K562 (cell line): Measurements from ENCODE around the gene CCNK. TPM values are rescaled to one million over a fixed set of nuclear protein-coding genes. Genes with fewer than 3 reads are reported as not detected.

ENCODE experiments used
- ATAC-seq: fragments of 200-7000 bp; cut with Tn5 transposase; 3 replicates; pipeline ENCODE4 v1.9.1; 2020; ENCODE audit warnings: moderate library complexity
- BruUV-seq: library from RNA; stranded (reverse); fragments of 400-500 nt; replicated peaks from 2 replicates; lab custom pipeline; 2021; lab: Mats Ljungman, UMichigan
- CTCF ChIA-PET: fragments of 300-600 bp; formaldehyde crosslinking; extraction: SDS; loops from one replicate; lab custom pipeline; 2021; ENCODE audit warnings: low intra/inter-chr PET ratio; lab: Yijun Ruan, JAX
- POLR2A ChIA-PET: fragments of 300-600, 350-650 bp; sonication (Branson Sonifier 250); formaldehyde crosslinking; extraction: SDS; loops from one replicate; lab custom pipeline; 2021; ENCODE audit warnings: antibody characterized with exemption, inconsistent platforms; lab: Yijun Ruan, JAX
- DNase-seq, 4 experiments: peaks; one replicate each; pipeline versions ENCODE4 v3.0.0 to v3.0.0-alpha.2; 2011 to 2018; ENCODE audit warnings: low spot score in 3 of 4, mixed read lengths in 3 of 4; ENCODE audit errors: extremely low read depth in 1 of 4
- FAIRE-seq: peaks from 2 replicates; lab custom pipeline; 2011; peaks lifted over from hg19 to GRCh38; lab: Jason Lieb, UNC
- H2AFZ ChIP-seq: 2 replicates; pipeline ENCODE4 v1.6.0; 2011; ENCODE audit warnings: low read depth, low read length, control low read depth, inconsistent platforms
- H3K27ac ChIP-seq: fragments of 200-600 bp; 3 replicates; pipeline ENCODE4 v1.8.0; 2011; ENCODE audit warnings: low read depth, mild to moderate bottlenecking, control low read depth, inconsistent platforms, low read length, moderate library complexity, mixed read lengths; ENCODE audit errors: extremely low read depth
- H3K27me3 ChIP-seq, 2 experiments: fragments of 300-600 bp in 1 of 2; 2 replicates in 1 of 2; 3 replicates in 1 of 2; pipeline versions ENCODE4 v1.6.0 to v1.8.0; 2011; ENCODE audit warnings: inconsistent platforms in 2 of 2, low read length in 2 of 2, mild to moderate bottlenecking in 1 of 2, mixed read lengths in 1 of 2, moderate library complexity in 1 of 2; ENCODE audit not compliant: control insufficient read depth in 2 of 2, insufficient read depth in 2 of 2
- H3K36me3 ChIP-seq: fragments of 300-600 bp; 3 replicates; pipeline ENCODE4 v1.8.0; 2011; ENCODE audit warnings: mild to moderate bottlenecking, low read length, inconsistent platforms; ENCODE audit not compliant: control insufficient read depth, insufficient read depth
- H3K4me1 ChIP-seq, 2 experiments: fragments of 200-600 bp in 1 of 2; replicated peaks in 1 of 2; 2 replicates in 1 of 2; 3 replicates in 1 of 2; pipeline versions ENCODE4 v1.5.1 to v1.8.0; 2011; ENCODE audit warnings: inconsistent platforms in 2 of 2, low read length in 2 of 2, mild to moderate bottlenecking in 1 of 2, mixed read lengths in 1 of 2, moderate library complexity in 1 of 2; ENCODE audit not compliant: control insufficient read depth in 2 of 2, insufficient read depth in 2 of 2
- H3K4me2 ChIP-seq: 2 replicates; pipeline ENCODE4 v1.6.1; 2011; ENCODE audit warnings: low read length, control low read depth, inconsistent platforms, mixed read lengths; ENCODE audit not compliant: insufficient read depth
- H3K4me3 ChIP-seq: fragments of 200-600 bp; sonication (generic), shearing (Covaris generic); 2 replicates; pipeline ENCODE4 v1.5.1; 2016; ENCODE audit warnings: control low read depth, inconsistent platforms
- H3K79me2 ChIP-seq: fragments of 200-600 bp; 3 replicates; pipeline ENCODE4 v1.8.0; 2011; ENCODE audit warnings: low read length, inconsistent platforms; ENCODE audit not compliant: control insufficient read depth, insufficient read depth
- H3K9ac ChIP-seq, 2 experiments: 2 replicates each; pipeline versions ENCODE4 v1.6.0 to v1.6.1; 2011; ENCODE audit warnings: low read depth in 2 of 2, low read length in 2 of 2, control low read depth in 1 of 2, inconsistent platforms in 1 of 2, mild to moderate bottlenecking in 1 of 2, mixed read lengths in 1 of 2; ENCODE audit not compliant: insufficient read depth in 1 of 2
- H3K9me1 ChIP-seq: one replicate; pipeline ENCODE4 v1.6.0; 2011; ENCODE audit warnings: inconsistent platforms, mild to moderate bottlenecking, low read length, moderate library complexity; ENCODE audit not compliant: control insufficient read depth, insufficient read depth
- H3K9me3 ChIP-seq: replicated peaks from 2 replicates; pipeline ENCODE4 v1.5.1; 2011; ENCODE audit warnings: low read depth, low read length, inconsistent platforms; ENCODE audit not compliant: control insufficient read depth, insufficient read depth
- H4K20me1 ChIP-seq: replicated peaks from 2 replicates; pipeline ENCODE4 v1.6.1; 2011; ENCODE audit warnings: low read length, inconsistent platforms, mixed read lengths; ENCODE audit not compliant: control insufficient read depth, insufficient read depth
- KDM2B ChIP-seq: fragments of 250-450 bp; sonication (Bioruptor Pico); IDR thresholded peaks from 2 replicates; pipeline ENCODE4 v1.8.0; 2021; ENCODE audit warnings: mild to moderate bottlenecking, moderate library complexity
- MTA3 ChIP-seq: fragments of 450-650 bp; formaldehyde crosslinking; IDR thresholded peaks from 2 replicates; pipeline ENCODE4 v1.6.1; 2017; ENCODE audit warnings: mild to moderate bottlenecking, borderline replicate concordance
- POLR2H ChIP-seq: IDR thresholded peaks from 2 replicates; pipeline ENCODE4 v1.6.1; 2016; ENCODE audit warnings: missing genetic modification characterization, low read depth, mild to moderate bottlenecking, control low read depth, missing compliant biosample characterization, moderate library complexity
- SRF ChIP-seq, 2 experiments: fragments of 250-450, 450-650 bp in 1 of 2; sonication (Bioruptor Pico) in 1 of 2; sonication (generic) in 1 of 2; formaldehyde crosslinking; IDR thresholded peaks; 2 replicates each; pipeline versions ENCODE4 v1.5.0 to v1.5.1; 2020 to 2022; ENCODE audit warnings: mild to moderate bottlenecking in 1 of 2, missing genetic modification reagents in 1 of 2
- SRSF9 ChIP-seq: fragments of 200-400 bp; formaldehyde crosslinking; IDR thresholded peaks from 2 replicates; pipeline ENCODE4 v1.6.1; 2017; ENCODE audit warnings: low read depth, low read length, borderline replicate concordance
- TBL1XR1 ChIP-seq, 2 experiments: IDR thresholded peaks; 2 replicates each; pipeline ENCODE4 v1.6.1; 2012; ENCODE audit warnings: improper control_type of control experiment in 2 of 2, low read length in 2 of 2, mild to moderate bottlenecking in 1 of 2
- XRCC4 ChIP-seq: IDR thresholded peaks from one replicate; pipeline ENCODE4 v1.6.1; 2011; ENCODE audit not compliant: insufficient read depth, insufficient read length; ENCODE audit errors: extremely low read depth
- ZNF133 ChIP-seq: fragments of 250-450 bp; sonication (Bioruptor Pico); IDR thresholded peaks from 2 replicates; pipeline ENCODE4 v1.4.0; 2020; ENCODE audit warnings: mild to moderate bottlenecking
- ZNF24 ChIP-seq: fragments of 450-650 bp; IDR thresholded peaks from 2 replicates; pipeline ENCODE4 v1.6.1; 2016
- ZNF347 ChIP-seq: fragments of 450-650 bp; formaldehyde crosslinking; IDR thresholded peaks from 2 replicates; pipeline ENCODE4 v1.4.0; 2020; ENCODE audit warnings: low read depth, mild to moderate bottlenecking, moderate library complexity
- WGBS: fragments of 100-300 bp; shearing (Covaris generic); methylation state at CpG from one replicate; pipeline ENCODE4 v1.1.6; 2016; ENCODE audit warnings: low coverage, mixed read lengths; ENCODE audit not compliant: insufficient coverage; ENCODE audit errors: missing lambda C conversion rate; 5-methylcytosine and 5-hydroxymethylcytosine counted together
- in situ Hi-C: fragments of 300-500 bp; cut with MboI; formaldehyde crosslinking; loops from 4 replicates; pipeline ENCODE4 v1.15.0; 2018; ENCODE audit warnings: inconsistent platforms, mixed read lengths
- intact Hi-C: fragments of 100-400 bp; cut with micrococcal nuclease; formaldehyde crosslinking; loops from 2 replicates; pipeline ENCODE4 v1.14.2; 2022
- polyA plus RNA-seq, 8 experiments: library from polyadenylated mRNA; depleted of rRNA in 4 of 8; stranded (reverse) in 5 of 8; unstranded in 3 of 8; fragments of >200 nt; fragmentation: Nextera tagmentation in 2 of 8; fragmentation: Illumina TruSeq in 1 of 8; extraction: Ambion mirVana in 2 of 8; extraction: Trizol in 1 of 8; gene quantifications; 2 replicates each; pipeline versions ENCODE4 v1.2.1 to v1.2.3, GENCODE V29; 2011 to 2014; ENCODE audit warnings: inconsistent platforms in 1 of 8, missing spikeins in 1 of 8
- total RNA-seq, 7 experiments: library from RNA; depleted of rRNA in 6 of 7; stranded (reverse); fragments of >200 nt in 6 of 7; fragmentation: Illumina TruSeq in 2 of 7; extraction: Trizol in 2 of 7; gene quantifications; 2 replicates each; pipeline versions ENCODE4 v1.2.1 to v1.2.3, GENCODE V29; 2011 to 2021; ENCODE audit warnings: low replicate concordance in 1 of 7
- TF ChIP-seq, protein P1 (sequence below): fragments of 250-450 bp; sonication (Bioruptor Pico); IDR thresholded peaks from 2 replicates; pipeline ENCODE4 v1.4.0; 2020
- TF ChIP-seq, protein P2 (sequence below): sonication (generic); formaldehyde crosslinking; IDR thresholded peaks from 2 replicates; pipeline ENCODE4 v1.8.0; 2022; ENCODE audit warnings: mild to moderate bottlenecking, missing genetic modification reagents
- TF ChIP-seq, protein P3 (sequence below): fragments of 250-450 bp; sonication (Bioruptor Pico); IDR thresholded peaks from 2 replicates; pipeline ENCODE4 v1.5.0; 2021
- TF ChIP-seq, protein P4 (sequence below): sonication (generic); formaldehyde crosslinking; IDR thresholded peaks from 2 replicates; pipeline ENCODE4 v1.8.0; 2022; ENCODE audit warnings: missing genetic modification reagents, mild to moderate bottlenecking, borderline replicate concordance

CCNK gene
- total and polyA plus RNA-seq, 9 of the 15 experiments (the other 6 are each of a cell fraction or from before 2014, with no cell fraction given): 5.8 to 84.2 (median 16.4) TPM

DNA sequence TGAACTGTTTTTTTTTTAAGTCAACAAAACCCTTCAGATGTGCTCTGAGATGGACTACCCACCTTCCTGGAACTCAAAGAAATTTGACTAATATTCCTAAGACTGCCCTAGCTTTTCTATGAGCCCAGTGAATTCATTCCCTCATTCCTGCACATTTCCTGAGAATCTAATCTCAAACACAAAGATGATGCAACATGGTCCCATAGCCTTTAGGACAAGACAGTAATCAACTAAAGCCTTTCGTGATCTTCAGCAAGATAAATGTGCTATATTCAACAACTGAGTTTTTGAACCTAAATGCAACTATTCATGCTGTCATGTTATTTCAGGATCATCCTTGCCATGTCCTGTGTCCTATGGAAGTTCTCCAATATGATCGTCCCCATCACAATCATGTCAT, 5.5 kb upstream of the CCNK start (continued):
- no peak for TF ChIP-seq XRCC4

DNA sequence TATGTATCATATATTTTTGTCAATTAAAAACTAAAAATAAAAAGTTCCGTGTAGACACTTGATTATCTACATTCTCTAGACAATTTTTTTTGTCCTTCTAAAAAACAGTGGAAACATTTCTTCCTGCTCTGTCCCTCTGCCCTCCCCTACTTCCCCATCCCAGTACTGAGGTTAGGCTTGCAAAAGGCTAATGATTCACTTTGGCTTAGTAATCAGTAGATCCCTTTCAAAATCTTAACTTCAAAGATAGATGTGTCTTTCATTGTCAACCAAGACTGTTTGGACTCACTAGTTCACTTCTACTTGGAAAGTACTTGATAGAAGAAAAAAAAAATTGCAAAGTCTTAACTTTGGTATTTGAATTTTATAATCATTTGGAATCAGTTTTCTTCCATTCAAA, 4.3 kb upstream of the CCNK start:
- Histone ChIP-seq H3K4me3 (no peak overlapping the region), H3K9ac (no peak overlapping the region), H3K9me3 (no peaks in the 10 kb centered on the region), H3K27me3 (no peaks in the 10 kb centered on the region), H3K27ac (no peak overlapping the region), H3K79me2 (peaks cover 89% of the 10 kb centered on the region), H2AFZ (no peak overlapping the region), H3K36me3 (no peaks in the 10 kb centered on the region), H3K4me2 (no peak overlapping the region; the same call in 1 of the 2 replicates), H3K4me1 (peaks cover 8 to 36% of the 10 kb centered on the region in 2 experiments; a peak in 4 of 5 replicates), H4K20me1 (peaks cover 9% of the 10 kb centered on the region), H3K9me1 (no peaks in the 10 kb centered on the region)
- no TSS peak for BruUV-seq
- ATAC-seq (no peak), FAIRE-seq (peak; percentile 51), DNase-seq (no peak)
- intact Hi-C loops (no loop called here), in situ Hi-C loops (no loop called here)
- POLR2A ChIA-PET: interaction anchor here (1.6 to 2.0 kb wide), 2 partner anchors 9 to 10 kb away, joined by 6 to 10 read pairs; no protein-coding TSS in a partner anchor
- WGBS: 0% methylated on average over 1 of the region's 1 CpG
- CTCF ChIA-PET: no interaction called here
- no peak for TF ChIP-seq SRF (CRISPR knock-in tag; IDR thresholded peaks at IDR 0.05)
- TF ChIP-seq, protein P1, sequence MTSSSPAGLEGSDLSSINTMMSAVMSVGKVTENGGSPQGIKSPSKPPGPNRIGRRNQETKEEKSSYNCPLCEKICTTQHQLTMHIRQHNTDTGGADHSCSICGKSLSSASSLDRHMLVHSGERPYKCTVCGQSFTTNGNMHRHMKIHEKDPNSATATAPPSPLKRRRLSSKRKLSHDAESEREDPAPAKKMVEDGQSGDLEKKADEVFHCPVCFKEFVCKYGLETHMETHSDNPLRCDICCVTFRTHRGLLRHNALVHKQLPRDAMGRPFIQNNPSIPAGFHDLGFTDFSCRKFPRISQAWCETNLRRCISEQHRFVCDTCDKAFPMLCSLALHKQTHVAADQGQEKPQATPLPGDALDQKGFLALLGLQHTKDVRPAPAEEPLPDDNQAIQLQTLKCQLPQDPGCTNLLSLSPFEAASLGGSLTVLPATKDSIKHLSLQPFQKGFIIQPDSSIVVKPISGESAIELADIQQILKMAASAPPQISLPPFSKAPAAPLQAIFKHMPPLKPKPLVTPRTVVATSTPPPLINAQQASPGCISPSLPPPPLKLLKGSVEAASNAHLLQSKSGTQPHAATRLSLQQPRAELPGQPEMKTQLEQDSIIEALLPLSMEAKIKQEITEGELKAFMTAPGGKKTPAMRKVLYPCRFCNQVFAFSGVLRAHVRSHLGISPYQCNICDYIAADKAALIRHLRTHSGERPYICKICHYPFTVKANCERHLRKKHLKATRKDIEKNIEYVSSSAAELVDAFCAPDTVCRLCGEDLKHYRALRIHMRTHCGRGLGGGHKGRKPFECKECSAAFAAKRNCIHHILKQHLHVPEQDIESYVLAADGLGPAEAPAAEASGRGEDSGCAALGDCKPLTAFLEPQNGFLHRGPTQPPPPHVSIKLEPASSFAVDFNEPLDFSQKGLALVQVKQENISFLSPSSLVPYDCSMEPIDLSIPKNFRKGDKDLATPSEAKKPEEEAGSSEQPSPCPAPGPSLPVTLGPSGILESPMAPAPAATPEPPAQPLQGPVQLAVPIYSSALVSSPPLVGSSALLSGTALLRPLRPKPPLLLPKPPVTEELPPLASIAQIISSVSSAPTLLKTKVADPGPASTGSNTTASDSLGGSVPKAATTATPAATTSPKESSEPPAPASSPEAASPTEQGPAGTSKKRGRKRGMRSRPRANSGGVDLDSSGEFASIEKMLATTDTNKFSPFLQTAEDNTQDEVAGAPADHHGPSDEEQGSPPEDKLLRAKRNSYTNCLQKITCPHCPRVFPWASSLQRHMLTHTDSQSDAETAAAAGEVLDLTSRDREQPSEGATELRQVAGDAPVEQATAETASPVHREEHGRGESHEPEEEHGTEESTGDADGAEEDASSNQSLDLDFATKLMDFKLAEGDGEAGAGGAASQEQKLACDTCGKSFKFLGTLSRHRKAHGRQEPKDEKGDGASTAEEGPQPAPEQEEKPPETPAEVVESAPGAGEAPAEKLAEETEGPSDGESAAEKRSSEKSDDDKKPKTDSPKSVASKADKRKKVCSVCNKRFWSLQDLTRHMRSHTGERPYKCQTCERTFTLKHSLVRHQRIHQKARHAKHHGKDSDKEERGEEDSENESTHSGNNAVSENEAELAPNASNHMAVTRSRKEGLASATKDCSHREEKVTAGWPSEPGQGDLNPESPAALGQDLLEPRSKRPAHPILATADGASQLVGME (CRISPR knock-in tag): no peak
- TF ChIP-seq, protein P2, sequence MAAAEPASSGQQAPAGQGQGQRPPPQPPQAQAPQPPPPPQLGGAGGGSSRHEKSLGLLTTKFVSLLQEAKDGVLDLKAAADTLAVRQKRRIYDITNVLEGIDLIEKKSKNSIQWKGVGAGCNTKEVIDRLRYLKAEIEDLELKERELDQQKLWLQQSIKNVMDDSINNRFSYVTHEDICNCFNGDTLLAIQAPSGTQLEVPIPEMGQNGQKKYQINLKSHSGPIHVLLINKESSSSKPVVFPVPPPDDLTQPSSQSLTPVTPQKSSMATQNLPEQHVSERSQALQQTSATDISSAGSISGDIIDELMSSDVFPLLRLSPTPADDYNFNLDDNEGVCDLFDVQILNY (CRISPR knock-in tag): no peak
- TF ChIP-seq MTA3: no peak
- TF ChIP-seq SRSF9: no peak
- TF ChIP-seq TBL1XR1 (IDR thresholded peaks at IDR 0.05; ENCODE audit: low read length in 2 of 2): no peak
- TF ChIP-seq POLR2H (tag): no peak
- TF ChIP-seq ZNF347: no peak
- TF ChIP-seq ZNF24: no peak
- TF ChIP-seq ZNF133 (CRISPR knock-in tag): no peak
- TF ChIP-seq, protein P3, sequence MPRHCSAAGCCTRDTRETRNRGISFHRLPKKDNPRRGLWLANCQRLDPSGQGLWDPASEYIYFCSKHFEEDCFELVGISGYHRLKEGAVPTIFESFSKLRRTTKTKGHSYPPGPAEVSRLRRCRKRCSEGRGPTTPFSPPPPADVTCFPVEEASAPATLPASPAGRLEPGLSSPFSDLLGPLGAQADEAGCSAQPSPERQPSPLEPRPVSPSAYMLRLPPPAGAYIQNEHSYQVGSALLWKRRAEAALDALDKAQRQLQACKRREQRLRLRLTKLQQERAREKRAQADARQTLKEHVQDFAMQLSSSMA (CRISPR knock-in tag): no peak
- TF ChIP-seq, protein P4, sequence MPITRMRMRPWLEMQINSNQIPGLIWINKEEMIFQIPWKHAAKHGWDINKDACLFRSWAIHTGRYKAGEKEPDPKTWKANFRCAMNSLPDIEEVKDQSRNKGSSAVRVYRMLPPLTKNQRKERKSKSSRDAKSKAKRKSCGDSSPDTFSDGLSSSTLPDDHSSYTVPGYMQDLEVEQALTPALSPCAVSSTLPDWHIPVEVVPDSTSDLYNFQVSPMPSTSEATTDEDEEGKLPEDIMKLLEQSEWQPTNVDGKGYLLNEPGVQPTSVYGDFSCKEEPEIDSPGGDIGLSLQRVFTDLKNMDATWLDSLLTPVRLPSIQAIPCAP: no peak
- TF ChIP-seq KDM2B (CRISPR knock-in tag): no peak
